Activated CD8-positive, alpha-beta memory T cell treated with anti-CD3 and anti-CD28 coated beads, Interleukin-2, amount 10 ng/mL, durations not matched to agents 7 days and 5 days (primary cell): ENCODE results near the gene DSTYK. TPM values are rescaled to one million over a fixed set of nuclear protein-coding genes. Genes with fewer than 3 reads are reported as not detected.
A peak's percentile ranks its signal among the peaks of the same experiment; 100 is the strongest.

ENCODE experiments used
- ATAC-seq: fragments of 150-1000 bp; cut with Tn5 transposase; one replicate; pipeline ENCODE4 v1.10.0; 2021; ENCODE audit warnings: moderate library complexity
- CTCF ChIA-PET: fragments of 350-600 bp; sonication (Branson Sonifier 250); formaldehyde crosslinking; loops from one replicate; lab custom pipeline; 2021; ENCODE audit warnings: antibody characterized with exemption; lab: Charles Lee
- DNase-seq: peaks from one replicate; pipeline ENCODE4 v3.0.0-alpha.2; 2020
- H3K27ac Mint-ChIP-seq: one replicate; pipeline ENCODE4 v1.8.0; 2021; ENCODE audit warnings: mild to moderate bottlenecking, mixed read lengths
- H3K27me3 Mint-ChIP-seq: one replicate; pipeline ENCODE4 v1.8.0; 2021; ENCODE audit warnings: mixed read lengths
- H3K36me3 Mint-ChIP-seq: one replicate; pipeline ENCODE4 v1.8.0; 2021; ENCODE audit warnings: mild to moderate bottlenecking, mixed read lengths
- H3K4me1 Mint-ChIP-seq: one replicate; pipeline ENCODE4 v1.8.0; 2021; ENCODE audit warnings: mixed read lengths
- H3K4me3 Mint-ChIP-seq: one replicate; pipeline ENCODE4 v1.8.0; 2021; ENCODE audit warnings: mild to moderate bottlenecking, moderate library complexity, mixed read lengths
- H3K9me3 Mint-ChIP-seq: one replicate; pipeline ENCODE4 v1.8.0; 2022; ENCODE audit warnings: low read depth, mixed read lengths
- total RNA-seq, 2 experiments: library from RNA; stranded (reverse); gene quantifications; one replicate each; pipeline ENCODE4 v1.2.3, GENCODE V29; 2021

Gene DSTYK
- total RNA-seq, 2 experiments from 2014 or later, result 8.7 to 11.6 TPM

- DNase-seq (no peak), ATAC-seq (no peak)
- Mint-ChIP-seq H3K4me1 (peaks cover 19% of the 10 kb centered on the region), H3K4me3 (no peak overlapping the region), H3K36me3 (no peaks in the 10 kb centered on the region), H3K9me3 (no peaks in the 10 kb centered on the region), H3K27ac (no peak overlapping the region), H3K27me3 (peaks cover 2% of the 10 kb centered on the region)
- CTCF ChIA-PET, result interaction anchor here (1.7 to 16.4 kb wide), 3 partner anchors 7 to 24 kb away, joined by 4 to 207 read pairs (median 33); partner anchors contain the start of gene TMCC2
Measured at GRCh38 chr1:205248793-205249601, 37.5 kb upstream of the DSTYK start.

GRCh38 chr1:205247130-205247921 is 35.8 kb upstream of the DSTYK start:
- peaks cover 19% of the 10 kb centered on the region for H3K4me1 Mint-ChIP-seq
- DNase-seq, result no peak
- no peaks in the 10 kb centered on the region for H3K9me3 Mint-ChIP-seq
- CTCF ChIA-PET, result interaction anchor here (0.9 to 3.8 kb wide), 7 partner anchors 8 to 126 kb away, joined by 3 to 33 read pairs (median 3); partner anchors contain the start of gene RBBP5
- ATAC-seq, result peak; percentile 46
- peak overlapping the region; percentile 35 for H3K27ac Mint-ChIP-seq
- no peak overlapping the region for H3K4me3 Mint-ChIP-seq
- H3K27me3 Mint-ChIP-seq, result peaks cover 2% of the 10 kb centered on the region
- H3K36me3 Mint-ChIP-seq, result no peaks in the 10 kb centered on the region

GRCh38 chr1:205246351-205247119 is 35.0 kb upstream of the DSTYK start:
- Mint-ChIP-seq H3K27me3 (peaks cover 2% of the 10 kb centered on the region), H3K4me3 (no peak overlapping the region), H3K9me3 (no peaks in the 10 kb centered on the region), H3K36me3 (no peaks in the 10 kb centered on the region), H3K4me1 (peaks cover 19% of the 10 kb centered on the region), H3K27ac (no peak overlapping the region)
- ATAC-seq (no peak), DNase-seq (no peak)
- CTCF ChIA-PET, result interaction anchor here (1.0 to 3.8 kb wide), 6 partner anchors 9 to 185 kb away, joined by 3 to 33 read pairs (median 3); no protein-coding TSS in a partner anchor

GRCh38 chr1:205245096-205245495 is 33.6 kb upstream of the DSTYK start:
- Mint-ChIP-seq H3K4me1 (peaks cover 19% of the 10 kb centered on the region), H3K36me3 (no peaks in the 10 kb centered on the region), H3K9me3 (no peaks in the 10 kb centered on the region), H3K27me3 (no peaks in the 10 kb centered on the region), H3K4me3 (no peak overlapping the region), H3K27ac (no peak overlapping the region)
- ATAC-seq, result no peak
- DNase-seq, result no peak
- CTCF ChIA-PET, result interaction anchor here (3.3 to 3.8 kb wide), 2 partner anchors 10 to 16 kb away, joined by 22 to 33 read pairs; no protein-coding TSS in a partner anchor

- H3K4me1 Mint-ChIP-seq, result peaks cover 19% of the 10 kb centered on the region
- H3K4me3 Mint-ChIP-seq, result no peak overlapping the region
- peaks cover 2% of the 10 kb centered on the region for H3K27me3 Mint-ChIP-seq
- H3K9me3 Mint-ChIP-seq, result no peaks in the 10 kb centered on the region
- no peak overlapping the region for H3K27ac Mint-ChIP-seq
- DNase-seq (no peak), ATAC-seq (no peak)
- CTCF ChIA-PET, result interaction anchor here (1.1 to 2.5 kb wide), 2 partner anchors 12 to 15 kb away, joined by 4 to 10 read pairs; no protein-coding TSS in a partner anchor
- H3K36me3 Mint-ChIP-seq, result no peaks in the 10 kb centered on the region
Measured at GRCh38 chr1:205244384-205244783, 32.9 kb upstream of the DSTYK start.

GRCh38 chr1:205243350-205244191 is 32.1 kb upstream of the DSTYK start:
- Mint-ChIP-seq H3K4me1 (peaks cover 19% of the 10 kb centered on the region), H3K27ac (no peak overlapping the region), H3K9me3 (no peaks in the 10 kb centered on the region), H3K36me3 (no peaks in the 10 kb centered on the region), H3K27me3 (peaks cover 5% of the 10 kb centered on the region), H3K4me3 (no peak overlapping the region)
- DNase-seq (no peak), ATAC-seq (no peak)
- CTCF ChIA-PET, result interaction anchor here (0.7 to 2.5 kb wide), 4 partner anchors 13 to 17 kb away, joined by 3 to 10 read pairs (median 5); no protein-coding TSS in a partner anchor

GRCh38 chr1:205241366-205242030 is 30.0 kb upstream of the DSTYK start:
- CTCF ChIA-PET, result interaction anchor here (4.6 kb wide), 1 partner anchor 15 kb away, joined by 28 read pairs; no protein-coding TSS in a partner anchor
- Mint-ChIP-seq H3K36me3 (no peaks in the 10 kb centered on the region), H3K27ac (no peak overlapping the region), H3K4me1 (peaks cover 12% of the 10 kb centered on the region), H3K9me3 (no peaks in the 10 kb centered on the region), H3K27me3 (peaks cover 19% of the 10 kb centered on the region), H3K4me3 (no peak overlapping the region)
- DNase-seq (no peak), ATAC-seq (no peak)

GRCh38 chr1:205240569-205240968 is 29.1 kb upstream of the DSTYK start:
- no peaks in the 10 kb centered on the region for H3K36me3 Mint-ChIP-seq
- DNase-seq (no peak), ATAC-seq (no peak)
- no peaks in the 10 kb centered on the region for H3K9me3 Mint-ChIP-seq
- peaks cover 5% of the 10 kb centered on the region for H3K4me1 Mint-ChIP-seq
- CTCF ChIA-PET, result interaction anchor here (1.3 to 4.6 kb wide), 3 partner anchors 12 to 85 kb away, joined by 3 to 28 read pairs (median 20); partner anchors contain the start of gene TMCC2
- no peak overlapping the region for H3K27ac Mint-ChIP-seq
- no peak overlapping the region for H3K4me3 Mint-ChIP-seq
- peaks cover 21% of the 10 kb centered on the region for H3K27me3 Mint-ChIP-seq

GRCh38 chr1:205240118-205240517 is 28.6 kb upstream of the DSTYK start:
- Mint-ChIP-seq H3K27ac (no peak overlapping the region), H3K4me1 (peaks cover 5% of the 10 kb centered on the region), H3K4me3 (no peak overlapping the region), H3K9me3 (no peaks in the 10 kb centered on the region), H3K27me3 (peaks cover 21% of the 10 kb centered on the region), H3K36me3 (no peaks in the 10 kb centered on the region)
- DNase-seq (no peak), ATAC-seq (no peak)
- CTCF ChIA-PET, result interaction anchor here (0.6 to 4.6 kb wide), 4 partner anchors 11 to 1666 kb away, joined by 3 to 28 read pairs (median 12); partner anchors contain the start of gene TMCC2

GRCh38 chr1:205239078-205239477 is 27.6 kb upstream of the DSTYK start:
- Mint-ChIP-seq H3K9me3 (no peaks in the 10 kb centered on the region), H3K36me3 (no peaks in the 10 kb centered on the region), H3K4me1 (peaks cover 5% of the 10 kb centered on the region), H3K27ac (no peak overlapping the region), H3K4me3 (no peak overlapping the region), H3K27me3 (peaks cover 21% of the 10 kb centered on the region)
- CTCF ChIA-PET, result interaction anchor here (4.5 to 4.6 kb wide), 2 partner anchors 10 to 17 kb away, joined by 20 to 28 read pairs; partner anchors contain the start of gene TMCC2
- DNase-seq (no peak), ATAC-seq (no peak)
